RKO (cell line): ENCODE measurements around the gene PNP.

Experiments used
- DNase-seq: peaks from one replicate; pipeline ENCODE4 v3.0.0-alpha.2; 2016; ENCODE audit warnings: low spot score

The PNP gene

DNA sequence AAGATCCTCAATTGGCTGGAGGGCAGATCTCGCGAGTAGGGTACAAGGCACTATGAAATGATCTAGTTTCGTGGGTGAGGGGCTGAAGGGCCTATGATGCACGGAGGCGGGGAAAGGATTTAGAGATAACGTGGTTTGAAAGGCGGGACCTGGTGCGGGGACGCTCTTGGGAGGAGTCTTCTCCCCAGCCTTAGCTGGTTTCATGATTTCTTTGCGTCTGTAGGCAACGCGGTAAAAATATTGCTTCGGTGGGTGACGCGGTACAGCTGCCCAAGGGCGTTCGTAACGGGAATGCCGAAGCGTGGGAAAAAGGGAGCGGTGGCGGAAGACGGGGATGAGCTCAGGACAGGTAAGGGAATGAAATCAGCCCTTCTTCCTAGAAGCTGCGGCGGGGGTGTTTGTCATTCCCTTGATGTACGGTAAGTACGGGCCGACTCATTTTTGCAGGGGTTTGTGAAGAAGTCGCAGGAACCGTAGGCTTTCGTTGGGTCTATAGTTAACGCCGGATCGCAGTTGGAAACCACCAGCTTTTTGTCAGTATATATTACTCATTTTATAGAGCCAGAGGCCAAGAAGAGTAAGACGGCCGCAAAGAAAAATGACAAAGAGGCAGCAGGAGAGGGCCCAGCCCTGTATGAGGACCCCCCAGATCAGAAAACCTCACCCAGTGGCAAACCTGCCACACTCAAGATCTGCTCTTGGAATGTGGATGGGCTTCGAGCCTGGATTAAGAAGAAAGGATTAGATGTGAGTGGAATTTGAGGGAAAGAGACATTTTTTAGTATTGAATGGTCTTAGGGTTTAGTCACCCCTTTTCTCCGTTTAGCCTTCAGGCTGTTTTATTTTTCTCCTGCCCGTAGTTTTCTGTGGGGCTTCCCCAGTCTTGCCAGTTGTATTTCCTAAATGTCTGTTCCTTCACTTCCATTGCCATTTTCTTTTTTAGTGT lies 13.6 kb upstream of the PNP start:
- peak; percentile 89 for DNase-seq

DNA sequence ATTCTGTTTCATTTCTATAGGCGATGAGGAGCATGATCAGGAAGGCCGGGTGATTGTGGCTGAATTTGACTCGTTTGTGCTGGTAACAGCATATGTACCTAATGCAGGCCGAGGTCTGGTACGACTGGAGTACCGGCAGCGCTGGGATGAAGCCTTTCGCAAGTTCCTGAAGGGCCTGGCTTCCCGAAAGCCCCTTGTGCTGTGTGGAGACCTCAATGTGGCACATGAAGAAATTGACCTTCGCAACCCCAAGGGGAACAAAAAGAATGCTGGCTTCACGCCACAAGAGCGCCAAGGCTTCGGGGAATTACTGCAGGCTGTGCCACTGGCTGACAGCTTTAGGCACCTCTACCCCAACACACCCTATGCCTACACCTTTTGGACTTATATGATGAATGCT lies 12.2 kb upstream of the PNP start:
- no peak for DNase-seq

DNA sequence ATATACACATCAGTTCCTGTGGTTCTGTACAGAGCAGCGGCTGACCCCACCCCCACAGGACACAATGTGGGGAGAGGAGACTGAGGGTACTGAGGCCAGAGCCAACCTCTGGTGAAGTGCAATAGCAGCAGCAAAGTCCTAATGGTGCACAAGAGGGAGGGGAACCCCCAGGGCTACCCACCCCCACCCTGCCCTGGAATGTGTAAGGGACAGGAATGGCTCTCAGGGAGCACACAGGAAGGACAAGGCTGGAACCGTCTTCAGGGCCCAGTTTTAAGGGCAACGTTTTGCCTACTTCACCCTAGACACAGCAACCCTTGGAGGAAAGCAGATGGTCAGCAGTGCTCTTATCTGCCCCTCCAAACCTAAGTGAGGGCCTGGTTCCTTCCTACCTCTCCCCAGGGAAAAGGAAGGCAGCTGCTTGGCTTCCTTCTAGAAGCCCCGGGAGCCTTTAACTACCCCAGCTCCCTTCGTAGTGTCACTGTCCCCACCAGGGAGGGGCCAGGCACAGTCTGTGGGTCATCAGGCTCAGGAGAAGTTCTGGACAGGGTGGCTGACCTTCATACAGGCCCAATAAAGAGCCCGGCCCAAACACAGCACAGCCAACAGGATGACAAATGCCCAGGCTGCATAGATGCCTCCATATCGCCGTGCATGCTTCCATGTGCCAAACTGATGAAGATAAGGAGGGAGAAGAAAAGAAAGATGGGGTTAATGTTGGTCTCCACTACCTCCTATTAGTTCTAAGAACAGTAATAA lies 11.0 kb upstream of the PNP start:
- DNase-seq, result no peak

DNA sequence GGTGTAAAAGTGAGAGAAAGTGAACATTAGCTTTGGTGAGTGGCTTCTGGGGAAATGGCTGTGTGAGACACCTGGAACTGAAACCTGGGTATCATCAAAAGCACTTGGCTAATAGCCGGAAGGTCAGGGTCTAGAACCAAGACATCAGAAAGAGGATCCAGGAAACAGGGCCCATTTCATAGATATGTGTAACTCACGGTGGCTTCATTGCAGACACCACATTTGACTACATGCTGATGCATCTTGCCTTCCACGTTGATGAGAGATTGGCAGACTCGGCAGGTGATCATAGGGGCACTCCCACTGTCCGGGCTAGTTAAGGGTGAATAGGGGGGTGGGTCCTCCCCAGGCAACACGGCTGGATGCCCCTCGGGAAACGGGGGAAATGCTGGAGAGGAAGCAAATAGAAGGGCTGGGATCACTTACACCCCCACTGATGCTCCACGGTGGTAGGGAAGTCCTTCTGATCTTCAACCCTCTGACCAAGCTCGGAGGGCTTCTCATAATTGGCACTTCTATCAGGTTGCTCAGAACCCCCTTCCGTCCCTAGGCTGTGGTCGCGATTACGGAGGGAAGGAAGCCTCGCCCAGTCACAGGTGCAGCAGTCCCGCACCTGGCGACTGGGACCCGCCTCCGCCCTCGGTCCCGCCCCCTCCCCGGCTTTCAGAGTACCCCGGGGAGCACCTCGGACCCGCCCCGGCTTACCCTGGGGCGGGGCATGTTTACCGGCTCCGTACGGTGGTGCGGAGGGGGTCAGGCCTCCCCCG lies 8.6 kb upstream of the PNP start:
- DNase-seq, result peak; percentile 54

DNA sequence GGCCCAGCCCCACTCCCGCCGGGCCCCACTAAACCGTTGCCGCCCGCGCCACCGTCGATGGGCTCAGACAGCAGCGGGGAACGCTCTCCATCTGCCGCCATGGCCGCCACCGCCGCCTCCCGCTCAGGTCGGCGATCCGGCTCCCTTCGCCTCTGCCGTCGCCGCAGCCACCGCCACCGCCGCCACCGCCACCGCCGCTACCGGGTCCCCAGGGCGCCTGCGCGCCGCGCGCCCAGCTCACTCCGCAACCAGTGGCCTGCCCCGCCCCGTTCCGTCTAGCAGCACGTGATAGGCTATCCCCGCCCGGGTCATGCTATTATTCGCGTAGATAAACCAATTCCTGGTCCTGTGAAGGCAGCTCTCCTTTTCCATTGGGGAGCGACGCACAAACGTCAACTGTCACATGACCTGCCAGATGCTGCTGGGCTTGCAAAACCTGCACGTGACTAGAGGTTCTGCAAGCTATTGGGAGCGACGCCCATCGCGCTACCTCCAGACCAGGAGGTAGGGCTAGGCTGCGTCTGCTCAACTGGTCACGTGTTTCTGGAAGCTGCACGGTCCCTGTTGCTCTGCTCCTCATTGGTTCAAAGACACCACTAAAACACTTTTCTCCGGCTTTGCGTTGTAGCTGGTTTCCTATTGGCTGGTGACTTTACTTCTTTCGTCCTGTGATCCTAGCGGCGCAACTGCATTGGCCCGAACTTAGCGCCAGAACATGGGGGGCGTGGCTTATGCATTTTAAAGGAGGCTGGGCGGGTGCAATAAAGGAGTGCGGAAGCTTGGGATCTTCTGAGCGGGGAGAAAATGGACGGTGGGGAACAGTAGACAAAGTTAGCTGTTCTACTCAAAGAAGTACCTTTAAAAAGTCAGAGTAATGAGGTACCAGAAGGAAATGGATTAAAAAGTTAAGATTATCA lies 7.7 kb upstream of the PNP start, which contains the start of gene PIP4P1:
TSS of gene PIP4P1 (minus strand) at position 210 of the 917 bp plus-strand sequence. CDS start at position 101, 109 bp downstream.
- peak; percentile 100 for DNase-seq

DNA sequence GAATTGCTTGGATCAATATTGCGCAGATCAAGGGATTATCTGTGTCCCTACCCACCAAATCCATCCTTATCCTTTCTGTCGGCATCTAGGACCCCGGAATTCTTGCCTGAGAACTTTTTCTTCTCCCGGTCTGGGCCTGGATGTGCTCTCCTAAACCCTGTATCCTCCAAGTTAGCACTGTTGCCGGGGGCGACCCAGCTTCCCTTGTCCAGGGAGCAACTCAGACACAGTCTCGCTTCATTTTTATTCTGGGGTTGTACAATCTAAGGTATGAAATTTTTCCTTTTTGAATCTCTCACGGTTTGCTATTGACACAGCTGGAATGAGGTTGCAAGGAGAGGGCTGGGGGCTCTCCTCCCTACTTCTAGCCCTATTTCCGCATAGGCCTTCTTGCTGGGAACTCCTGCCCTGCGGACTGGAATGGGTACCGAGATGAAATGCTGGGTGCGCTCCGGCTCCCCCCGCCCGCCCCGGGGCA lies 403 bp upstream of the PNP start:
- no peak for DNase-seq

DNA sequence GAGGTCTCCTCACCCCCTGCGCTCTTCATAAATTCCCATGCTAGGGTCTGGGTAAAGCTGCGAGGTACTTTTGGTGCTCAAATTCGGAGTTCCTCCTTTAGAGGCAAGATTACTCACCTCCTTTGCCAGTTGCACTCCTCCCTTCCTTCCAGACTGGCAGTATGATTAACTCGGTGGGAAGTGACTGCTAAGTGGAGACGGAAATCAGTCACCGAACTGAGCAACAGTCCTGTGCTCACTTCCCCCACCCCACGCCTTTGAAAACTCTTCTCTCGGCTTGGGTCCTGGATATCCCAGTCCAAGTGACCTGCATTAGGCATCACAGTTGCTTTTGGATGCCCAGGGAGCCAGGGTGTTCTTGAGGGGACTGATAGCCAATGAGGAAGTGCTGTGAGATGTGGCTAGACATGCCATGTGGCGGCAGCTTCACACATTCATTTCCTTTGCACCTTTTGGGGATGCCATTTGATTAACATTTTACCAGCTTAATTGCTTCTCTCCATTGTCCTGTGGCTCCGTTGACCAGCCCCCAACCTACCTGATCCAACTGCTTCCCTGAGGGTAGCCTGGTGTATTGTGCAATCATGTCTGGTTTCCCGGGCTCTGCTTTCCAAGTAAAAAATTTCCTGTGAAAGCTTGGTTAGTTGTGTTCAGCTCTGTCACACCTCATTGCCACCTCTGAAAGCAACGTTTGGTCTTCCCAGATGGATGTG lies 840 bp downstream of the PNP start:
- DNase-seq, result peak; percentile 97

DNA sequence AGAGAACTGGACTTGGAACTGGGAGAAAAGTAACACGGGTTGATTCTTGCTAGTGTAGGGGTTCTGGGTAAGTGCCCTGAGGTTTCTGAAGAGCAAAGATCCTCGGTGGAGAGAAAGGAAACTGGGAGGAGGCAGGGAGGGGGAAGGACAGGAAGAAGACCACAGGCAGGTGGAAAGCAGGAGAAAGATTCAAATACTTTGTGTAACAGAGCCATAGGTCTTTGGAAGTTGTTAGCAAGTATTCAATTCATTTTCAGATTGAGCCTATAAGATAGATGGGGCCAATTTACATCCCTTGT lies 1.3 kb downstream of the PNP start:
- peak; percentile 47 for DNase-seq

DNA sequence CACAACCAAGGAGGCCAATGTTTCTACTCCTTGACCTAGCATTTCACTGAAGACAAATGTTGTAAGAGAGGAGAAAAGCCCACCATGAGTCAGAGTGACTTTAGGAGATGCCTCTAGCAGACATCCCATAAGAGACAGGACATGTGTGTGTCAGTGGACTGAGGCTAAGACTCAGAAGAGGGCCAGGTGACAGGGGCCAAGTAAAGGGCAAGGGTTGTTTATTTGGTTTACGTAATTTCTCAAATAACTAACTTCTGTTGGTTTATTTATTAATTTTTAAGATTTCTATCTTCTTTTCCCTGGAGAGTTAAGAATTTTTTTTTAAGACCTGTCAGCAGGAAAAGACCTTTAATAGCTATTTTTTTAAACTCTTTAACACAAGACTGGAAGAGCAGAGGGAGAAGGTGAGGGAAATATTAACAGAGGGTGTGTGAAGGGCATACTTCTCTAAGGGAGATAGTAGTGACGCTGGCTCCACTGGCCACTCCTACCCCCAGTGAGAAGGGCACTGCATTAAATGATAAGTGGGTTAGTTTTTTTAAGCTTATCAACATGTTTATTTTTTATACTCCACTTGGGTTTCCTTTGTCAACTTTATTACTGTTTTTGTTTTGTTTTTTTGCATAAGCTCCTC lies 3.4 kb downstream of the PNP start:
- DNase-seq, result no peak

DNA sequence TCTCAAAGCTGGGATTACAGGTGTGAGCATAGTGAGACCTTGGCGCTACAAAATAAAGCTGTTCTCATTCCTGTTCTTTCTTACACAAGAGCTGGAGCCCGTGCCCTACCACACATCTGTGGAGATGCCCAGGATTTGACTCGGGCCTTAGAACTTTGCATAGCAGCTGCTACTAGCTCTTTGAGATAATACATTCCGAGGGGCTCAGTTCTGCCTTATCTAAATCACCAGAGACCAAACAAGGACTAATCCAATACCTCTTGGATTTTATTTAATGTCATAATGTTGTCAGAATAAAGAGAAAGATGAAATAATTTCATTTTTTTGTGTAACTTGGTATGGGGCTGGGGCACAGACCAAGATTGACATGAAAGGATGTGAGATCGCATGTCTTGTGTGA lies 7.6 kb downstream of the PNP start:
- no peak for DNase-seq

DNA sequence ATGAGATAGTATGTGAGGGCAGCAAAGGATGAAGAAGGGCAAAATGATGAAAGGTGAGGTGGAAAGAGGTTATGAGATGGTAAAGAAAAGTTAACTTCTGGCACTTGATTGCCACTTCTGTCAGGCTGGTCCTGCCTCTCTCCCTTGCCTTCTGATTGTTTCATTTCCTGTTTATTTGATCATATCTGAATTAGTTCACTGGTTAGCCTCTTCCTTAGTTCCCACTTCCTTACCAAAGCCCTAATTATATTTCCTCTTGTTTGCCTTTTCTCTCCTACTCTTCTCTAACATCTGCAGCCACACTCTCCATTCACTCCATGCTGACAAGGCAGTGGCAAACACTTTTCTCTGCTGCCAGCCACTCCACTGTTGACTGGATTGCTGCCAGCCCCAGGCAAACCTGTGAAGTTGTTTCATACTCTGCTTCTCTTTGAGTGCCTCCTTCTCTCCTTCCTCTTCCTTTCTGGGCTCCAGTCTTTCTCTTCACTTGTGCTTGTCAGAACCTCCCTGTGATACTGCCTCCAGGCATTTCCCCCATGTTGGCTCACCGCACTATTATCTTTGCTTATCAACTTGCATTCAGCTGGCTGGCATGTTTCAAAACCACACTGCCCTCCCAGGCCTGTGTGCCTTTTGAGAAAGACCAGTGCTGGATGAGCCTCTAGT lies 8.1 kb downstream of the PNP start:
- DNase-seq, result no peak

DNA sequence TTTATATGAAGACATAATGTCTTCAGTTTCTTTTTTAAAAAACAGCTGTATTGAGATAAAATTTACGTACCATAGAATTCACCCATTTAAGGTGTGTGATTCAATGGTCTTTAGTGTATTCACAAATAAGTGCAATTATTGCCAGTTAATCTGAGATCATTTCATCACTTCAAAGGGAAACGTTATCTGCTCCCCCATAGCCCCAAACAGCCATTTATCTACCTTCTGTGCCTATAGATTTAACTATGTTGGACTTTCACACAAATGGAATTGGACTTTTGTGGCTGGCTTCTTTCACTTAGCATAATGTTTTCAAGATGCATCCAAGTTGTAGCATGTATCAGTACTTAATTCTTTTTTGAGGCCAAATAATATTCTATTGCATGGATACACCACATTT lies 9.7 kb downstream of the PNP start:
- DNase-seq, result no peak

DNA sequence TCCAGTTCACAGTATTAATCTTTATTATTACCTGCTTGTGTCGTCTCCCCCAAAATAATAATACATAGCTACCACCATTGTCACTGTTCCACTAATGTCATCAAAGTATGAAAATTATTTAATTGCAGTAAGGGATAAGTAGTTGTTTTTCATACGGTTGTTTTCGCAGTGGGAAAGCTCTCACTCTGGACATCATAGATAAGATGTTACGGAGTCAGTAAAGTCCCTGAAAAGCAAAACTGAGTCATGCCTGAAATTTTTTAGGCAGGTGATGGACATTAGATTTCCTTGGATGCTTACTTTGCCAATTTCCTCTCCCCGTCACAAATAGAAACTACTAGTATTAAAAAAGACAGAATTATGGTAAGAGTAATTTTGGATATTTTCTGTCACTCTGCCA lies 13.2 kb downstream of the PNP start:
- DNase-seq, result no peak

DNA sequence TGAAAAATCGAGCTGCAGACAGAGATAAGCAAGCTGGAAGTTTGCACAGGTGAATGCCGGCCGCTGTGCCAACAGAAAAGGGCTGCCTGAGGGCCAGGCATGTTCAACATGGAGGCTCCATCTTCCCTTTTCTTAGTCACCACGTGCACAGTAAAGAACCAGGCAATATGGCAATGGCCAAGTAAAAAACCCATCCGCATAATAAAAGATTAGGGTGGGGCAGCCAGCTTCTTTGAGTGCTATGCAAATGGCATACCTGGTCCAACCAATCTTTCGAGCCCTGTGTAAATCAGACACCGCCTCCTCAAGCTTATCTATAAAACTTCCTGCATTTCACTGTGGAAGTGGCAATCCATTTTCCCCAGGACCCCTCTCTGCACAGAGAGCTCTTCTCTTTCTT lies 16.7 kb downstream of the PNP start:
- DNase-seq, result no peak

DNA sequence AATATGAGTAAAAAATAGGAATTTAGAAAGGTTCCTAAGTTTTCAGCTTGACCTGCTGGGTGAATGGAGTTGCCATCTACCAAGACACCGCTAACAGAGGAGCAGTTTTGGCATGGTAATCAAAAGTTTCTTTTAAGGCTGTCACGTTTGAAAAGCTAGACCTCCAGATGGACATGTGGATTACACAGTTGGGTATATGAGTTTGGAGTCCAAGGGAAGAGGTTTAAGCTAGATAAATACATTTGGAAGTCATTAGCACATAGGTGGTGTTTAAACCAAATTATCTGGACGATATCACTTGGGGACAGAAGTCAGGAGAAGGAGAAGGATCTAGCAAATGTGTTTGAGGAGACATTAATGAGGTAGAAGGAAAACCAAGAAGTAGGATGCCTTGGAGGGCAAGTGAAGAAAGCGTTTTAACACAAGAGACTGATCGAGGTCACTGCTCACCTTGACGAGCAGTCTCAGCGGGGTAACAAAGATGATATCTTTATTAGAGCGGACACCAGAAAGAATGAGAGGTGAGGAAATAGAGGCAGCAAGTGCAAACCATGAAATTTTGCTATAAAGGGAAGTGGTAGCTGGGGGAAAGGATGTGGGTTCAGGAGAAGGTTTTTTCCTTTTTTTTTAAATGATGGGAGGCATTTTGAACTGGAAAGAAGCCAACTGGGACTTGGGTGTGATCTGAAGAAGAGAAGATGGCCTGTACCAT lies 17.6 kb downstream of the PNP start:
- DNase-seq, result no peak

DNA sequence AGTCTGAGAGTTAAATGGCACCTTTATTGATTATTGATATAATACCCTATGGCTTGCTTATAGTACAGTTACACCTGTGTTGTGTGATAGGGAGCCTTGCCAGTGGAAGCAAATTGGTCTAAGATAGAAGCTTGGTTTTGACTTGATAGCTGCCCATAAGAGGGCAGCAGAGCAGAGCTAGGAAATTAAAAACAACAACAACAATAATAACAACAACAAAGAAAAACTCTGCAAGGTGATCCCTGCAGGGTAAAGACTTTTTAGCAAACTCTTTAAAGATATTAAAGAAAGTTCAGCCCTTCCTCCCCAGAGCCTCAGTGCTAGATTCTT lies 18.2 kb downstream of the PNP start:
- no peak for DNase-seq

DNA sequence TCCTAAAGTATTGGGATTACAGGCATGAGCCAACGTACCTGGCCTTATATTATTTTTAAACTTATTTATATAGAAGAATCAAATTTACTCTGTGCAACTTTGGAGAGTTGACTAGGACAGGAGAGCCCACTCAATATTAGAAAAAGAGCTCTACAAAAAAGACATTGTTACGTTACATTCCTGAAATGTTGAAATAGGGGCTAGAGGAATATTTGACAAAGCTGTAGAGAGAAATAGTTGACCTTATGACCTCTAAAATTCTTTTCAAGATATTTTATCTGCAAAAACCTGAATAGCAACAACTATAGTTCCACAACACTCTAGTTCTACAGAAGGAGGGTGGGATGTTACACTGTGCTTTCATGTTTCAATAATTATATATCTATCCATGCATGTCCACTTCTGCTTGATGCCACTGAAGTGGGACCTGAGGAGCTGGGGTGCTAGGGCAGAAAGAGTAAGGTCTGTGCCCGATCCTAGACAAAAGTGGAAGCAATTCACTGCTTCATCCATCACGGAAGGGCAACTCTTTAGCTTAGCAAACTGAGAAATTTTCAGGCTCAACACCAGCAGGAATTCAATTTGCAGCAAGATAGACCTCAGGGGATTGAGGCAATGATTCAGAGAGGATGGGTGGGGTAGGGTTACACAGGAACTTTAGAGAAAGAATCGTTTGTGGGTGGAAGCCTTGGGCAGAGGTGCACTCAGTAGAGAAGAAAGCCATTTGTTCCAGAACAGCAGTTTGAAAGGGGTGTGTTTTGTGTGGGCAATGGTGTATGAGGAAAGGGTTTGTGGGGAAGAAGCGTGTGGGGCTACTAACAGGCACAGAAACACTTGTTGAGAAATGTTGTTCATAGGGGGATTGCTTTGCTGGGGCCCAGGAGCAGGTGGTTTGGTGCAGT lies 20.1 kb downstream of the PNP start:
- no peak for DNase-seq

DNA sequence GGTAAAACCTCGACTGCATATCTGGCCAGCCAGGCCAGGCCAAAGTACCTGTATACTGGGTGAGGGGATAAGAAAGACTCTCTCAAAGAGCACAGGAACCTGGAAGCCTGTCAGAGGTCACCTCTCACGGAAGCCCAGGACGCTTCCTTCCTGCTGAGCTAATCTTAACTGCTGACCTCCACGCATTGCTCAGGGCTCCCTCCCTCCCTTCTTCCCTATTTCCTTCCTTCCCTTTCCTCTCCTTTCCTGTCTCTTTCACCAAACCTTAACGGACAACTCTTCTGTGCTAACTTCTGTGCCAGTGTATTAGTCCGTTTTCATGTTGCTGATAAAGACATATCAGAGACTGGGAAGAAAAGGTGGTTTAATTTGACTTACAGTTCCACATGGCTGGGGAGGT lies 21.4 kb downstream of the PNP start:
- DNase-seq, result no peak
